Measurements from ENCODE around the gene NEUROG2. TPM values are rescaled to one million over a fixed set of nuclear protein-coding genes. Genes with fewer than 3 reads are reported as not detected.

The NEUROG2 gene
- total RNA-seq, 2 experiments from 2014 or later, result not detected

DNA sequence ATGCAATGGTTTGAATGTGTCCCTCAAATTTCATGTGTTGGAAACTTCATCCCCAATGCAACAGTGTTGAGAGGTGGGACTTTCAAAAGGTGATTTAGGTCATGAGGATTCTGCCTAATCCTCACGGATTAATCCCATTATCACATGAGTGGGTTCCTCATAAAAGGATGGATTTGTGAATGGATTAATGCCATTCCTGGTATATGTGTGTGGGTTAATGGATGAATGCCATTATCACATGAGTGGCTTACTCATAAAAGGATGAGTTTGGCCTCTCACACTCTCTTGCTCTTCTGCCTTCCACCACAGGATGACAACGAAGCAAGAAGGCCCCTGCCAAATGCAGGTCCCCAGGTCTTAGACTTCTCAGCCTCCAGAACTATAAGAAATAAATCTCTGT is 30.5 kb upstream of the NEUROG2 start:
- CTCF ChIA-PET, result no interaction called here
- Histone ChIP-seq H3K36me3 (ENCODE audit: insufficient read depth, low read length) (no peaks in the 10 kb centered on the region), H3K27ac (ENCODE audit: low read depth in 1 of 2, low read length in 2 of 2) (no peak overlapping the region)

DNA sequence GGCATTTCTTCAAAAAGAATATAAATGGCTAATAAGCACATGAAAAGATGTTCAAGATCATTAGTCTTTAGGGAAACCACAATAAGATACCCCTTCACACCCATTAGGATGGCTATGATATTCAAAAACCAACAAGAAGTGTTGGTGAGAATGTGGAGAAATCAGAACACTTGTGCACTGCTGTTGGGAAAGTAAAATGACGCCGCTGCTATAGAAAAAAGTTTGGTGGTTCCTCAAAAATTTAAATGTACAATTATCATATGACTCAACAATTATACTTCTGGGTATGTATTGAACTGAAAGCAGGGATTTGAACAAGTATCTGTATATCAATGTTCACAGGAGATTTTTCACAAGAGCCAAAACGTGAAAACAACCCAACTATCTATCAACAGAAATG is 29.4 kb upstream of the NEUROG2 start:
- intact Hi-C loops (cut with DNase I, micrococcal nuclease), result no loop called here
- ATAC-seq (ENCODE audit: poor library complexity), result no peak

More for the DNA sequence above, 30.5 kb upstream of the NEUROG2 start:
- ATAC-seq (ENCODE audit: poor library complexity) (no peak), DNase-seq (no peak)
- no peak overlapping the region for H3K27ac Mint-ChIP-seq
- POLR2A ChIA-PET, result no interaction called here
- H3K36me3 Mint-ChIP-seq (ENCODE audit: low read depth), result no peaks in the 10 kb centered on the region
- no peaks in the 10 kb centered on the region for H3K4me1 Mint-ChIP-seq (ENCODE audit: low read depth)
- H3K9me3 ChIP-seq (ENCODE audit: control insufficient read depth in 1 of 2, insufficient read depth in 1 of 2, low read length in 2 of 2), result no peaks in the 10 kb centered on the region
- no peaks in the 10 kb centered on the region for H3K9me3 Mint-ChIP-seq
- no peak overlapping the region for H3K4me3 ChIP-seq (ENCODE audit: low read length)
- intact Hi-C loops (cut with DNase I, micrococcal nuclease), result no loop called here
- TF ChIP-seq, protein P1, sequence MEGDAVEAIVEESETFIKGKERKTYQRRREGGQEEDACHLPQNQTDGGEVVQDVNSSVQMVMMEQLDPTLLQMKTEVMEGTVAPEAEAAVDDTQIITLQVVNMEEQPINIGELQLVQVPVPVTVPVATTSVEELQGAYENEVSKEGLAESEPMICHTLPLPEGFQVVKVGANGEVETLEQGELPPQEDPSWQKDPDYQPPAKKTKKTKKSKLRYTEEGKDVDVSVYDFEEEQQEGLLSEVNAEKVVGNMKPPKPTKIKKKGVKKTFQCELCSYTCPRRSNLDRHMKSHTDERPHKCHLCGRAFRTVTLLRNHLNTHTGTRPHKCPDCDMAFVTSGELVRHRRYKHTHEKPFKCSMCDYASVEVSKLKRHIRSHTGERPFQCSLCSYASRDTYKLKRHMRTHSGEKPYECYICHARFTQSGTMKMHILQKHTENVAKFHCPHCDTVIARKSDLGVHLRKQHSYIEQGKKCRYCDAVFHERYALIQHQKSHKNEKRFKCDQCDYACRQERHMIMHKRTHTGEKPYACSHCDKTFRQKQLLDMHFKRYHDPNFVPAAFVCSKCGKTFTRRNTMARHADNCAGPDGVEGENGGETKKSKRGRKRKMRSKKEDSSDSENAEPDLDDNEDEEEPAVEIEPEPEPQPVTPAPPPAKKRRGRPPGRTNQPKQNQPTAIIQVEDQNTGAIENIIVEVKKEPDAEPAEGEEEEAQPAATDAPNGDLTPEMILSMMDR (IDR thresholded peaks at IDR 0.05), result no peak
- H3K4me3 Mint-ChIP-seq, result no peak overlapping the region
- no peaks in the 10 kb centered on the region for H3K27me3 Mint-ChIP-seq
- no peaks in the 10 kb centered on the region for H3K4me1 ChIP-seq (ENCODE audit: insufficient read depth, low read length)
- H3K27me3 ChIP-seq (ENCODE audit: control insufficient read depth in 1 of 2, insufficient read depth in 2 of 2, low read length in 2 of 2), result no peaks in the 10 kb centered on the region

DNA sequence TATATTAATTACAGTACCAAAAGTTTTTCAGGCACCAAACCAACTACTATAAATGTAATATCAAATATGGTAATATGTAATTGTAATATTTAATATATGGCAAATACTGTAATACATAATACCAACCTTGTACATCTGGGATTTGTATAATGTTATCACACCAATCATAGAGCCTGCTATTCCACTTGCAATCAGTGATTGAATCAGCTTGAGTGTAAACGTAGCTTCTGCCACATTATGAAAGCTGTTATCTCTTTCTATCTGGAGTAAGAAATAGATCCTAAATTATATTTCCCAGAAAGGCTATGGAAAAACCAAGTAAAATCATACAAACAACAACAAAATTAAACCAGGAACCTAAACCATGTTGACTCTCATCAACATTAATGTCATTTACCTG is 24.7 kb upstream of the NEUROG2 start:
- DNase-seq, result no peak
- Mint-ChIP-seq H3K27ac (no peak overlapping the region), H3K27me3 (no peaks in the 10 kb centered on the region), H3K4me1 (ENCODE audit: low read depth) (no peaks in the 10 kb centered on the region), H3K9me3 (no peaks in the 10 kb centered on the region), H3K36me3 (ENCODE audit: low read depth) (no peaks in the 10 kb centered on the region), H3K4me3 (no peak overlapping the region)
- POLR2A ChIA-PET, result no interaction called here
- Histone ChIP-seq H3K27me3 (ENCODE audit: control insufficient read depth in 1 of 2, insufficient read depth in 2 of 2, low read length in 2 of 2) (no peaks in the 10 kb centered on the region), H3K4me3 (ENCODE audit: low read length) (no peak overlapping the region), H3K9me3 (ENCODE audit: control insufficient read depth in 1 of 2, insufficient read depth in 1 of 2, low read length in 2 of 2) (no peaks in the 10 kb centered on the region), H3K36me3 (ENCODE audit: insufficient read depth, low read length) (no peaks in the 10 kb centered on the region), H3K4me1 (ENCODE audit: insufficient read depth, low read length) (no peaks in the 10 kb centered on the region), H3K27ac (ENCODE audit: low read depth in 1 of 2, low read length in 2 of 2) (no peak overlapping the region)
- TF ChIP-seq, protein P1 (IDR thresholded peaks at IDR 0.05), result no peak
- intact Hi-C loops (cut with DNase I, micrococcal nuclease), result no loop called here
- CTCF ChIA-PET, result interaction anchor here (2.1 kb wide), 1 partner anchor 16 kb away, joined by 6 read pairs; no protein-coding TSS in a partner anchor
- no peak for ATAC-seq (ENCODE audit: poor library complexity)

More for the DNA sequence above, 29.4 kb upstream of the NEUROG2 start:
- H3K9me3 ChIP-seq (ENCODE audit: control insufficient read depth in 1 of 2, insufficient read depth in 1 of 2, low read length in 2 of 2), result no peaks in the 10 kb centered on the region
- H3K36me3 ChIP-seq (ENCODE audit: insufficient read depth, low read length), result no peaks in the 10 kb centered on the region
- TF ChIP-seq, protein P1 (IDR thresholded peaks at IDR 0.05), result no peak
- H3K4me3 Mint-ChIP-seq, result no peak overlapping the region
- no peaks in the 10 kb centered on the region for H3K9me3 Mint-ChIP-seq
- H3K27ac ChIP-seq (ENCODE audit: low read depth in 1 of 2, low read length in 2 of 2), result no peak overlapping the region
- no peaks in the 10 kb centered on the region for H3K4me1 ChIP-seq (ENCODE audit: insufficient read depth, low read length)
- no peaks in the 10 kb centered on the region for H3K36me3 Mint-ChIP-seq (ENCODE audit: low read depth)
- ChIA-PET POLR2A (no interaction called here), CTCF (no interaction called here)
- H3K27me3 Mint-ChIP-seq, result no peaks in the 10 kb centered on the region
- DNase-seq, result no peak
- no peak overlapping the region for H3K27ac Mint-ChIP-seq
- H3K4me1 Mint-ChIP-seq (ENCODE audit: low read depth), result no peaks in the 10 kb centered on the region
- no peaks in the 10 kb centered on the region for H3K27me3 ChIP-seq (ENCODE audit: control insufficient read depth in 1 of 2, insufficient read depth in 2 of 2, low read length in 2 of 2)
- H3K4me3 ChIP-seq (ENCODE audit: low read length), result no peak overlapping the region

Measured in CD4-positive, alpha-beta T cell (primary cell).